Testis (tissue), 2 donors: Measurements from ENCODE around the gene CDH12.

Experiments used
- POLR2A ChIP-seq: fragments of 450-650 bp; IDR thresholded peaks from one replicate; pipeline ENCODE4 v1.6.1; 2017; ENCODE audit warnings: antibody characterized with exemption, mild to moderate bottlenecking, moderate library complexity
- TF ChIP-seq, protein P1 (sequence below), 3 experiments: fragments of 450-650 bp in 2 of 3; fragments of 200-600 bp in 1 of 3; sonication (generic) in 1 of 3; IDR thresholded peaks; one replicate each; pipeline ENCODE4 v1.5.1; 2016 to 2019; ENCODE audit warnings: antibody characterized with exemption in 3 of 3, mild to moderate bottlenecking in 2 of 3, moderate library complexity in 1 of 3

DNA sequence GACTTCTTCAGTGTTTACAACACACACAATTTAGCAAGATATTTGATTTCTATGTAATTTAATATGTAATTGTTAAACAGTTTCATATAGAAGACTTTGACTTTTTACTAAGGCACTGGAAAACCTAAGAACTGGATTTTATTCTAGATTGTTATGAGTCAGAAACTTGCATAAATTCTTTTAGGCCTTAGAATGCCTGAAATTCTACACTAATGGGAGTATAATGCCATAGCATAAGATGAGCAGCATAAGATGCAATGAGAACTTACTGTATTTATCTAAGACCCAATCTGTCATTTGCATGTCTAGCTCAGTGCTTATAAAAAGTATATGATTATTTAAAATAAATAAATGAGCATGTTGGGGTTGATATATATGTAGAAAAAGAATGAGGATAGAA lies 285.2 kb downstream of the CDH12 start:
- TF ChIP-seq POLR2A, result no peak
- TF ChIP-seq, protein P1, sequence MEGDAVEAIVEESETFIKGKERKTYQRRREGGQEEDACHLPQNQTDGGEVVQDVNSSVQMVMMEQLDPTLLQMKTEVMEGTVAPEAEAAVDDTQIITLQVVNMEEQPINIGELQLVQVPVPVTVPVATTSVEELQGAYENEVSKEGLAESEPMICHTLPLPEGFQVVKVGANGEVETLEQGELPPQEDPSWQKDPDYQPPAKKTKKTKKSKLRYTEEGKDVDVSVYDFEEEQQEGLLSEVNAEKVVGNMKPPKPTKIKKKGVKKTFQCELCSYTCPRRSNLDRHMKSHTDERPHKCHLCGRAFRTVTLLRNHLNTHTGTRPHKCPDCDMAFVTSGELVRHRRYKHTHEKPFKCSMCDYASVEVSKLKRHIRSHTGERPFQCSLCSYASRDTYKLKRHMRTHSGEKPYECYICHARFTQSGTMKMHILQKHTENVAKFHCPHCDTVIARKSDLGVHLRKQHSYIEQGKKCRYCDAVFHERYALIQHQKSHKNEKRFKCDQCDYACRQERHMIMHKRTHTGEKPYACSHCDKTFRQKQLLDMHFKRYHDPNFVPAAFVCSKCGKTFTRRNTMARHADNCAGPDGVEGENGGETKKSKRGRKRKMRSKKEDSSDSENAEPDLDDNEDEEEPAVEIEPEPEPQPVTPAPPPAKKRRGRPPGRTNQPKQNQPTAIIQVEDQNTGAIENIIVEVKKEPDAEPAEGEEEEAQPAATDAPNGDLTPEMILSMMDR (IDR thresholded peaks at IDR 0.05), result no peak
